ENCODE data around the gene PHACTR1.

GRCh38 chr6:13287104-13287503 is 570.5 kb downstream of the PHACTR1 start:
- TF ChIP-seq CTCF (IDR thresholded peaks at IDR 0.05) (no peak), POLR2AphosphoS5 (IDR thresholded peaks at IDR 0.05) (no peak), EP300 (IDR thresholded peaks at IDR 0.05; ENCODE audit: low read depth) (no peak), POLR2A (IDR thresholded peaks at IDR 0.05) (no peak)
